Karpas-422 (cell line): ENCODE measurements around the gene NTM. TPM values are rescaled to one million over a fixed set of nuclear protein-coding genes. Genes with fewer than 3 reads are reported as not detected.

ENCODE experiments used
- DNase-seq: peaks from one replicate; pipeline ENCODE4 v3.0.0-alpha.2; 2015
- H2AFZ ChIP-seq: fragments of 200-600 bp; sonication (generic); 2 replicates; pipeline ENCODE4 v1.6.1; 2014; ENCODE audit warnings: antibody characterized with exemption, low read length, mixed read lengths
- H3K27ac ChIP-seq: fragments of 200-600 bp; sonication (generic); 2 replicates; pipeline ENCODE4 v1.5.1; 2014; ENCODE audit warnings: mild to moderate bottlenecking, low read length, moderate library complexity
- H3K27me3 ChIP-seq: fragments of 200-600 bp; sonication (generic); 2 replicates; pipeline ENCODE4 v1.6.1; 2014; ENCODE audit warnings: low read length, mixed read lengths
- H3K36me3 ChIP-seq: fragments of 200-600 bp; sonication (generic); 2 replicates; pipeline ENCODE4 v1.6.1; 2014; ENCODE audit warnings: low read length, mixed read lengths; ENCODE audit not compliant: insufficient read depth
- H3K4me1 ChIP-seq: fragments of 200-600 bp; sonication (generic); 2 replicates; pipeline ENCODE4 v1.6.1; 2014; ENCODE audit warnings: mild to moderate bottlenecking, low read length, mixed read lengths
- H3K4me2 ChIP-seq: fragments of 200-600 bp; sonication (generic); 2 replicates; pipeline ENCODE4 v1.6.1; 2014; ENCODE audit warnings: low read length, low read depth, mild to moderate bottlenecking; ENCODE audit not compliant: poor library complexity, severe bottlenecking
- H3K4me3 ChIP-seq: fragments of 200-600 bp; sonication (generic); 2 replicates; pipeline ENCODE4 v1.5.1; 2014; ENCODE audit warnings: mild to moderate bottlenecking, antibody characterized with exemption, low read length, mixed read lengths
- H3K79me2 ChIP-seq: fragments of 200-600 bp; sonication (generic); 2 replicates; pipeline ENCODE4 v1.6.1; 2014; ENCODE audit warnings: mild to moderate bottlenecking, low read length, mixed read lengths
- H3K9ac ChIP-seq: fragments of 200-600 bp; sonication (generic); 2 replicates; pipeline ENCODE4 v1.6.0; 2014; ENCODE audit warnings: low read length
- H3K9me2 ChIP-seq: fragments of 200-600 bp; sonication (generic), shearing (Covaris generic); replicated peaks from 2 replicates; pipeline ENCODE4 v1.6.0; 2014; ENCODE audit warnings: mild to moderate bottlenecking, low read length, moderate library complexity; ENCODE audit not compliant: insufficient read depth
- H3K9me3 ChIP-seq: fragments of 300-700, 200-600 bp; sonication (generic); 2 replicates; pipeline ENCODE4 v1.6.1; 2014; ENCODE audit warnings: low read length, mixed read lengths
- H4K20me1 ChIP-seq: fragments of 200-600 bp; sonication (generic); 2 replicates; pipeline ENCODE4 v1.6.1; 2014; ENCODE audit warnings: mild to moderate bottlenecking, antibody characterized with exemption, low read length, low read depth; ENCODE audit not compliant: insufficient read depth
- total RNA-seq: library from RNA; depleted of rRNA; stranded (reverse); fragments of >200 nt; shearing (Covaris generic); gene quantifications from 2 replicates; pipeline ENCODE4 v1.2.3, GENCODE V29; 2014; ENCODE audit warnings: low replicate concordance

NTM gene
- total RNA-seq, 1 experiment from 2014 or later: not detected

DNA sequence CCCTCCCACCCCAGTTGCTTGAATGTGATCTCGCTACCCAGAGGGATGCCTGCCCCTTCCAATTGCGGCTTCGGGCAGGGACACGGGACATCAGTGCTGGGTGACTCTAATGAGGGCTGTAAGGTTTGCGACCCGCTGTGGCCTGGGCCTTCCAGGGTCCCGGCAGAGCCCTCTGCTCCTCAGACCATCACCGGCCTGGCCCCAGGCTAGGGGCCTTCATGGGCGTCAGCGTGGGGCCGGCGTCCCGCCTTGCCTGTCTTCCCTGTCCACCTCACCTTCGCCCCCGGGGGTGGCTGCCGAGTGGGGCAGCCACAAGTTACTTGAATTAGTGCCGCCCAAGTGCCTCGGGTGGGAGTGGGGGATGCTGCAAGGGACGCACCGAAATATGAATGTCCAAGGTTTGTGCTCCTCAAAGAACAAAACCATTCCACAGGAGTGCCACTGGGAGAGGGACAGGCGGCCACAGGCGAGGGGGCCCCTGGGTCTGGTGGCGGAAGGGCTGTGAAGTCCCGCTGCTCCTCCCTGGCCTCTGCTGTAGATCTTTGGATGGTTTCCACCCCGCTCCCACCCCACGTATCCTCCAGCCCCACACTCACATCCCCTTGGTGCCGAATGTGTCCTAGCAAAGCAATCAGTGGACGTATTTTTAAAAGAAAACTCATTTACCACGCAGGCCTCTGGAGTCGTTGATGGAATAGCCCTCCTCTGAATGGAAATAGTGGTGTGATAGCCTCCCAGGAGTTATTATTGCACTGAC is 317.1 kb downstream of the NTM start:
- no peaks in the 10 kb centered on the region for H4K20me1 ChIP-seq
- H3K9me3 ChIP-seq: no peaks in the 10 kb centered on the region
- H3K9ac ChIP-seq: no peak overlapping the region
- no peaks in the 10 kb centered on the region for H3K27me3 ChIP-seq
- no peak for DNase-seq
- no peak overlapping the region for H3K27ac ChIP-seq
- H3K4me2 ChIP-seq: no peak overlapping the region
- H2AFZ ChIP-seq: no peak overlapping the region
- H3K9me2 ChIP-seq: no peaks in the 10 kb centered on the region
- no peaks in the 10 kb centered on the region for H3K4me1 ChIP-seq
- H3K36me3 ChIP-seq: no peaks in the 10 kb centered on the region
- no peaks in the 10 kb centered on the region for H3K79me2 ChIP-seq
- no peak overlapping the region for H3K4me3 ChIP-seq

DNA sequence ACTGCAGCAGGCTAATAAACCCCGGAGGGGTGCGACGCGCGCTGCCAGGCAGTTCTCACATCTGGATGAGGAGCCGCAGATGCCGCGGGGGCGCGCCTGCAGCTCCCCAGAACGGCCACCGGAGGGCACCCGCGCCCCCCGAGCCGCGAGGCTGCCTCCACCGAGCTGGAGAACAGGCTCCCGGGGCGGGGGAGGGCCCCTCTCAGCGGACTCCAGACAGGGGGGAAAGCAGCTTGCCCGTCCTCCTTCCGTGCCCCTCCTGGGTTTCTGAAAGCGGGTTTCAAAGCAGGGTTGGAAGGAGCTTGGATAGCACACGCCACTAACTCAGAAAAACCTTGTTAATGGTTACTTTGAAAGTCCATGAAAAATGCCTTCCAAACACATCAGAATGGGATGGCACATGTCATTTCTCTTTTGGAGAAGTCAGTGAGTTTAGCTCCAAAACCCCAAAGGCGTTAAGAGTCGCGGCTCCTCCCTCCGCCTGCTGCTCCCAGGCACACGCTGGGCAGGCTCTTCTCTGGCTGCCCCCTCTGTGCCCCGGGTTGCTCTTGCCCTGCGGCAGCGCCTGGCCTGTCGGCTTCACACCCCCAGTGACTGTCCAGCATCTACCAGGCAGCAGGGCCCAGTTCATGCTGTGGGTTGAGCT is 317.8 kb downstream of the NTM start:
- Histone ChIP-seq H3K4me3 (no peak overlapping the region), H3K9me2 (no peaks in the 10 kb centered on the region), H3K9me3 (no peaks in the 10 kb centered on the region), H3K27me3 (no peaks in the 10 kb centered on the region), H3K36me3 (no peaks in the 10 kb centered on the region), H3K27ac (no peak overlapping the region), H3K79me2 (no peaks in the 10 kb centered on the region), H4K20me1 (no peaks in the 10 kb centered on the region), H3K9ac (no peak overlapping the region), H3K4me1 (no peaks in the 10 kb centered on the region), H3K4me2 (no peak overlapping the region), H2AFZ (no peak overlapping the region)
- peak; percentile 63 for DNase-seq

DNA sequence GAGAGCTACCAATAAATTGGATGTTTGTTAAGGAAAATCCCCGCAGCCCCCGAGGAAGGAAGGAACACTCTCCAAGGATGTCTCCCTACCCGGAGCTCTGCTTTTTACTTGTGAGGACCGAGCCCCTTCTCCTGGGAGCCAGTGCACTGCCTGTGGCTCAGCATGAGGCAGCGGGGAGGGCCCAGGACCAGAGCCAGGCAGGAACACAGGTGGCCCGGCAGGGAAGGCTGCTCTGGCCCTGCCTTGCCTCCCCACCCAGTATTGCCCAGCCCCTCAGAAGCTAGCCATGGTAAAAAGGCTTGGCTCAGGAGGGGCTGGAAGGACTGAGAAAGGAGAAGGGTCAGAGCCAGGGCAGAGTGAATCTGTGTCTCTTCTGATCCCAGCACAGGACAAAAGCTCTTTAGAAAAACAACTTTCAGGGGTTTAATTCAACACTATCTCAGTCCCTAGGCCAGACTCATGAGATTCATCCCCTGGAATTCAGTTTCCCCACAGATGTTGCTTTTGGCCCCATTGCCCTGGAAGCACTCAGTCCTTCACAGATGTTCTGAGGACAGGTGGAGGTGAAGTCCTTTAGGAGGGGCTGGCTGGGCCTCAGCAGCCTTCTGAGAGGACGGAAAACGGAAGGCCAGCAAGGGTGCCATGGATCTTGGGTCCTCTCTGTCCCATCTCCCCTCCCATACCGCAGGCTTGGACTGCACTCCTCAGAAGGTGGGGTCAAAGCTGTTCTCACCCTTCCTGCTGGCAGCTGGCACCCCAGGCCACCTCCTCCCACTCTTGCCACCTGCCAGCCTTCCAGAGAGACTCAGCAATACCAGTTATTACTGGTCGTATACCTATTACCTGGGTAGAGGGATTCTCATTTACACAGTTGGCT is 318.9 kb downstream of the NTM start:
- no peak overlapping the region for H3K27ac ChIP-seq

DNA sequence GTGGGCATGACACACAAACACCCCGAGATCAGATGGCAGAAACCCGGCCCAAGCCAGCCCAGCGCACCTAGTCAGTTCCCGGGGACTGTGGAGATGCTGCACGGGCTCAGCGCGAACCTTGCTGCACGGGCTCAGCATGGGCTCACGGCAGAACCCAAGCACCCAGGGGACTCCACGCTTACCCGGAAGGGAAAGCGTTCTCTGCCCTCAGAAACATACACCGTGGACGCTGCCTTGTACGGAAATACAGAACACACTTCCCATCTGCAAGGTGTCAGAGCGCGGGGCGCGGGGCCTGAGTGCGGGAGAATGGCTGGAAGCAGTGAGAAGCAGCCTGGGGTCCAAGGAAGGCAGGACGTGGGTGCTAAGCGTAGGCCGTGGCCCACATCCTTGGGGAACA is 319.9 kb downstream of the NTM start:
- H3K79me2 ChIP-seq: no peaks in the 10 kb centered on the region
- no peaks in the 10 kb centered on the region for H3K9me3 ChIP-seq
- no peak overlapping the region for H3K9ac ChIP-seq
- no peaks in the 10 kb centered on the region for H3K36me3 ChIP-seq
- no peak overlapping the region for H3K4me2 ChIP-seq
- no peak overlapping the region for H3K4me3 ChIP-seq
- no peaks in the 10 kb centered on the region for H4K20me1 ChIP-seq
- no peak overlapping the region for H2AFZ ChIP-seq
- no peak overlapping the region for H3K27ac ChIP-seq
- no peaks in the 10 kb centered on the region for H3K27me3 ChIP-seq
- no peaks in the 10 kb centered on the region for H3K4me1 ChIP-seq
- no peaks in the 10 kb centered on the region for H3K9me2 ChIP-seq
- no peak for DNase-seq

More for the DNA sequence above, 318.9 kb downstream of the NTM start:
- Histone ChIP-seq H3K9ac (no peak overlapping the region), H3K4me2 (no peak overlapping the region), H2AFZ (no peak overlapping the region), H3K79me2 (no peaks in the 10 kb centered on the region), H3K4me1 (no peaks in the 10 kb centered on the region), H4K20me1 (no peaks in the 10 kb centered on the region), H3K9me2 (no peaks in the 10 kb centered on the region), H3K9me3 (no peaks in the 10 kb centered on the region), H3K27me3 (no peaks in the 10 kb centered on the region), H3K4me3 (no peak overlapping the region), H3K36me3 (no peaks in the 10 kb centered on the region)
- no peak for DNase-seq

DNA sequence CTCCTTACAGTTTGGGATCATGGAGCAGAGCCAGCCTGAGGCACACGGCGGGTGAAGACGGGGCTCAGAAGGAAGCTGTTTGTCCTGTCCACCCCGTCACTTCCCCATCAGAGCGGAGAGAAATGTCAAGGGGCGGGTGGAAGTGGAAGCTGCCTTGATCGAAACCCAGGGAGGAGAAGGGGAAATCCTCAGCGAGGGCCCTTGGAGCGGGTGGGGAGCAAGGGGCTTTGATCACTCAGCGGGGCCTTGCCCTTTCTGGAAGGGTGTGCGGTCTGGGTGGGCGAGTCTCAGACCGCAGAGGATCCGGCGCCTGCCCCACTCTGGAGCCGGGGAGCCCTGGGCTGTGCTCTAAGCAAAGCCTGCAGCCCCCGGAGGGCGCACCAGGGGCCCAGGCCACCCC is 320.4 kb downstream of the NTM start:
- H4K20me1 ChIP-seq: no peaks in the 10 kb centered on the region
- no peaks in the 10 kb centered on the region for H3K9me2 ChIP-seq
- H3K4me2 ChIP-seq: no peak overlapping the region
- no peak for DNase-seq
- H3K27ac ChIP-seq: no peak overlapping the region
- no peak overlapping the region for H2AFZ ChIP-seq
- no peaks in the 10 kb centered on the region for H3K27me3 ChIP-seq
- H3K4me1 ChIP-seq: no peaks in the 10 kb centered on the region
- H3K79me2 ChIP-seq: no peaks in the 10 kb centered on the region
- H3K9ac ChIP-seq: no peak overlapping the region
- H3K36me3 ChIP-seq: no peaks in the 10 kb centered on the region
- no peak overlapping the region for H3K4me3 ChIP-seq
- no peaks in the 10 kb centered on the region for H3K9me3 ChIP-seq

DNA sequence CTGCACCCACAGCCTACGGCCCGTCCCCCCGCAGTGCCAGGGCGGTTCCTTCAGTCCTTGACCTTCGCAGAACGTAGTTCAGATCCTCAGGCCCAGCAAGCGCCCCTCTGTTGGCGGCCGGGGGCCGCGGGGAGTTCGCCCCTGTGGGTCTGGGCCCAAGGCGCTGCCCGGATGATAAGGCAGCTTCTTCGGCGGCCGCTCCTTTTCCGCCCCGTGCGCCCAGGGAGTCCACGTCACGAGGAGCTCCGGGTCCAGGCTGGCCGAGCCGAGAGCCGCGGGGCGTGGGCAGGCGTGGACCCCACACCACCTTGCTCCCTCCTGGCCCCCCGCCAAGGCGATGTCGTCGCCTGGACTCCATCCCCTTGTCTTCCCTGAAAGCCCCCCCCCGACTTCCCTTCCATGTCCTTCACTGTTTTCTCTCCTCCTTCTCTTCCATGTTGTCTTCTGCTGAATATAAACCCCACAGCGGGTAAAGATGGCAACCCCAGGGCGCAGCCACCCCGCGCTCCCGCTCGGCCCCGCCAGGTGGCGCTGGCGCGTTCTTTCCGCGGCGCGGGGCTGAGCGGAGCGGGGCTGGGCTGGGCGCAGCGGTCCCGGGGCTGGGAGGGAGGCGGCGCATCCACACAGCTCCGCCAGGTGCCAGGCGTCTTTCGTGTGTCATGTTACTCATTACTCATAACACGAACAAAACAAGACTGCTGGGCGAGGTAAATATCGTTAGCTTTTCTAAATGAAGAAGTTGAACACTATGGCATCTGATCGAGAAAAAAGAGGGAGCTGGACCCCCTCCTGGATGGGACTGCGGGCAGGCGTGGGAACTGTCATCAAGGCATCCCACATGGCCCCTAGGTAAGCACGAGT is 321.0 kb downstream of the NTM start:
- peak; percentile 58 for DNase-seq
- H3K9ac ChIP-seq: no peak overlapping the region
- H3K4me3 ChIP-seq: no peak overlapping the region
- H3K4me1 ChIP-seq: no peaks in the 10 kb centered on the region
- no peak overlapping the region for H3K4me2 ChIP-seq
- no peaks in the 10 kb centered on the region for H3K9me3 ChIP-seq
- no peak overlapping the region for H3K27ac ChIP-seq
- no peaks in the 10 kb centered on the region for H3K27me3 ChIP-seq
- no peaks in the 10 kb centered on the region for H3K36me3 ChIP-seq
- H2AFZ ChIP-seq: no peak overlapping the region
- H4K20me1 ChIP-seq: no peaks in the 10 kb centered on the region
- H3K79me2 ChIP-seq: no peaks in the 10 kb centered on the region
- H3K9me2 ChIP-seq: no peaks in the 10 kb centered on the region

DNA sequence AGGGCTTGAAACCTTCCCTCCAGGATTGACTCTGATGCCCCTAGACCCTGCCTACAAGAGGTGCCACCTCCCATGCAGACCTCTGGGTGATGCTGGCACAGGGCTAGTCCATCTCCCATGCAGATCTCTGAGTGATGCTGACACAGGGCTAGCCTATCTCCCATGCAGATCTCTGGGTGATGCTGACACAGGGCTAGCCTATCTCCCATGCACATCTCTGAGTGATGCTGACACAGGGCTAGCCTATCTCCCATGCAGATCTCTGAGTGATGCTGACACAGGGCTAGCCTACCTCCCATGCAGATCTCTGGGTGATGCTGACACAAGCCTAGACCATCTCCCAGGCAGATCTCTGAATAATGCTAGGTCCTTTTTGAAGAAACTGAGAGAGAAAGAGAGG is 321.7 kb downstream of the NTM start:
- H2AFZ ChIP-seq: no peak overlapping the region
- no peak for DNase-seq
- H3K36me3 ChIP-seq: no peaks in the 10 kb centered on the region
- no peaks in the 10 kb centered on the region for H3K4me1 ChIP-seq
- no peak overlapping the region for H3K9ac ChIP-seq
- no peaks in the 10 kb centered on the region for H3K79me2 ChIP-seq
- H4K20me1 ChIP-seq: no peaks in the 10 kb centered on the region
- no peaks in the 10 kb centered on the region for H3K9me2 ChIP-seq
- H3K27me3 ChIP-seq: no peaks in the 10 kb centered on the region
- H3K4me3 ChIP-seq: no peak overlapping the region
- no peaks in the 10 kb centered on the region for H3K9me3 ChIP-seq
- H3K27ac ChIP-seq: no peak overlapping the region
- no peak overlapping the region for H3K4me2 ChIP-seq
